HG03460 (cell line): ENCODE measurements around the gene TLE5.
"Not testable (repeated sequence)": the region's sequence is repeated elsewhere in the genome, so short reads cannot be mapped to it uniquely, and the experiment has no call there.

Source experiments
- ATAC-seq: cut with Tn5 transposase; IDR thresholded peaks from one replicate; pipeline ENCODE4 v1.9.1; 2021; ENCODE audit not compliant: unreplicated experiment

TLE5 gene

DNA sequence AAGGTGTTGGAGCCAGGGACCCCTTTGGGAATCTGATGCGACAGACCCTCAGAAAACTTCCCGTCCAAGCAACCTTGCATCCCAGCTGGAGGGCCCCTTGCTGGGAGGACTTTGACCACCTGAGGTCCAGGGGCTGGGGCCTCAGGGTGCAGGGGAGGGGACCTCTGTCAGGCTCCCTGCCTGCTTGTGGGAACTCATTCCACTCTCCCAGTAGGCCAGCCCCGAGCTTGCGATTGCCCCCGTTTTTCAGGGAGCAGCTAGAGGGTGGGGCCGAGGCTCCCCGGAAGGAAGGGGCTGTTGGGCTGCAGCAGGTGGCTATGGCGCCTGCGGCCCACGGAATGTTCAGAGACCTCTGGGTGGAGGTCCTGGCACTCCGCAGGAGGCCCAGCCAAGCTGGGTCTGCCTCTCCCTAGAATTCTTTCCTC is 34.6 kb upstream of the TLE5 start:
- no peak for ATAC-seq

DNA sequence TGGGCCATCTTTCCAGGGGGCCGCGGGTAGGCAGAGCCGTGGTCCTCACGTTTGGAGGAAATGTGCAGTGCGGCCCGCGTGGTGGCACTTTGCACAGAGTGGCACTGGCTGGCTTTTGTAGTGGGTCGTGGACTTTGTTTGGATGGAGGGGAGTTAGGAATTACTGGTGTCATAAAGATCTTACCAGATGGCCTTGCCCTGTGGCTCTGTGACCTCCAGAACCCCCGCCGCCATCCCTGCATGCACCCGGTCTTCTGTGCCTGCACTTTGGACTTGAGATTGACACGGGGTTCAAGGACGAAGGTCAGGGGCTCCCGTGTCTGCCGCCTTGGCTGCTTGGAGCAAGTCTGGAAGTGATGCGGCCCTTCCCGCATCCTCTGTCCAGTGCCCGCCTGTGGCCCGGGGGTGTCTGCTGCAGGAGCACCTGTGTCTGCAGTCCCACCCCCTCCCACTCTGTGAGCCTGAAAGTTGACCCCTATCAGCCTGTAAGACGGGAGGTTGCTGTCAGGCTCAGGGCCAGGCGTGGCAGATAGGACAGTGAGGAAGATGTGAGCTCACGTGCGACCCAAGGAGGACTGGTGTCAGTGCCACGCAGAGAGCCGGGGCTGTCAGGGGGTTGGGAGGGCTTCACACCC is 34.1 kb upstream of the TLE5 start:
- no peak for ATAC-seq

DNA sequence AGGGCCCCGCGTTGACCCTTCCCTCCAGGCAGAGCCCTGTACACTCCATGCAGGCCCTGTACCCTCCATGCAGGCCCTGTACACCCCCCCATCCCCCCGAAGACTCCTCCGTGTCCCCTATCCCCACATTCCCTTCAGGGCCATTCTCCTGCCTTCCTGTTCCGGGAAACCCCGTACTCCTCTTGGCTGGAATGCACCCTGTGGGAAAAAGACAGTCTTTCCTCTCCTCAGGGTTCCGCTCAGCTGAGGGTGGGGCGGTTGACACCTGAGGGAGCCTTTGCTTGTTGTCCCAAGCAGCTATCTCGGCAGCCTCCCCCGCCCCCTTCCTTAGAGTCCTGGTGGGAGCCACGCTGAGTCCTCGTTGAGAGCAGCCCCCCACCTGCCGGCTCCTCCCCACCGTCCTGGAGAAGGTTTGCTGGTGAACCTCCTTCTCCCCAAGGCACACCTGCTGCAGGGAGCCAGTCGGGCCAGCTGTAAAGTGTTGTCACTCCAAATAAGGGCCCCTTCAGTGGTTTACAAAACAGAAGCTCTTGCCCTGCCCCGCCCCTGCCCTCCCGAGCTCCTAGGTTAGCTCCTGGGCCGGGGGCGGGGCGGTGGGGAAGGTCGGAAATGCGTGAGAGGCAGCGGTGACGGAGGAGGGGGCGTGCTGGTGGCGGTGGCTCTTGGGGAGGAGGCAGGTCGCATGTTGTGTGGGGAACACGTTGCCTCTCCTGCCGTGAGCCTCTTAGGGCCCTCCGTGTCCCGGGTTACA is 33.3 kb upstream of the TLE5 start:
- no peak for ATAC-seq

DNA sequence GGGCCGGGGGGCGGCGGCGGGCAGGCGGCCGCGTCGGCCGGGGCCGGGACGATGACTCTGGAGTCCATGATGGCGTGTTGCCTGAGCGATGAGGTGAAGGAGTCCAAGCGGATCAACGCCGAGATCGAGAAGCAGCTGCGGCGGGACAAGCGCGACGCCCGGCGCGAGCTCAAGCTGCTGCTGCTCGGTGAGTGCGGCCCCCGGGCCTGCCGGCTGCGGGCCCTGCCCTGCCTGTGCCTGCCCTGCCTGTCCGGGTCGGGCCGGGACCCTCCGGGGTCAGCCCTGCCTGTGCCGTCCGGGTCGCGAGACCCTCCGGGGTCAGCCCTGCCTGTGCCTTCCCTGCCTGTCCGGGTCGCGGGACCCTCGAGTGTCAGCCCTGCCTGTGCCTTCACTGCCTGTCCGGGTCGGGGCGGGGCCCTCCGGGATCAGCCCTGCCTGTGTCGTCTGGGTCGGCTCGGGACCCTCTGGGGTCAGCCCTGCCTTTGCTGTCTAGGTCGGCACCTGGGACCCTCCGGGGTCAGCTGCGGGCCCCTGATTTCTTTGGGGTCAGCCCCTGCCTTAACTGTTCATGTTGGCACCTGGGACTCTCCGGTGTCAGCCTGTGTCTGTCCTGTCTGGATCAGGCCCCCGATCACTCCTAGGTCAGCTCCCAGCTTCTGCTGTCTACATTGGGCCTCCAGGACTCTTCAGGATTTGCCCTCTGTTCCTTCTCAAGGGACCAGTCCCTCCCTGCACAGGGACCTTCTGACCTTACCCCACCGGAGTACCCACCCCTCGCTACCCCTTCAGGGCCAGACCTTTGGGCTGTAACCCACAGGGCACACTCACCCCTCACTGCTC is 32.5 kb upstream of the TLE5 start:
- ATAC-seq = no peak

DNA sequence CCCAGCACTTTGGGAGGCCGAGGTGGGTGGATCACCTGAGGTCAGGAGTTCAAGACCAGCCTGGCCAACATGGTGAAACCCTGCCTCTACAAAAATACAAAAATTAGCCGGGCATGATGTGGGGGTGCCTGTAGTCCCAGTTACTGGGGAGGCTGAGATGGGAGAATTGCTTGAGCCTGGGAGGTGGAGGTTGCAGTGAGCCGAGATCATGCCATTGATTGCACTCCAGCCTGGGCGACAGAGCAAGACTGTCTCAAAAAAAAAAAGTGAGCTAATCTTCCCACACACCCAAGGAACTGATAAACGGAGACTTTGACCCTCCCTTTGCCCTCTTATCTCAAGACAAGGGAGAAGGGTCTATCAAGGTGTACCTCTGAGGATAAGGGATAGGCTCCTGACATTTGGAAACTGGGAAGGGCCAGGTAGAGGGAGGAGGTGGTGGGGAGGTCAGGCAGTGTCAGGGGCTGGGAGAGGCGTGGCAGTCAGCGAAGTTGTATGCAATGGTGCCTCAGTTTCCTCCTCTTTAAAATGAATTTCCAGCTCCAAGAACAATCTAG is 27.1 kb upstream of the TLE5 start:
- not testable (repeated sequence) for ATAC-seq

DNA sequence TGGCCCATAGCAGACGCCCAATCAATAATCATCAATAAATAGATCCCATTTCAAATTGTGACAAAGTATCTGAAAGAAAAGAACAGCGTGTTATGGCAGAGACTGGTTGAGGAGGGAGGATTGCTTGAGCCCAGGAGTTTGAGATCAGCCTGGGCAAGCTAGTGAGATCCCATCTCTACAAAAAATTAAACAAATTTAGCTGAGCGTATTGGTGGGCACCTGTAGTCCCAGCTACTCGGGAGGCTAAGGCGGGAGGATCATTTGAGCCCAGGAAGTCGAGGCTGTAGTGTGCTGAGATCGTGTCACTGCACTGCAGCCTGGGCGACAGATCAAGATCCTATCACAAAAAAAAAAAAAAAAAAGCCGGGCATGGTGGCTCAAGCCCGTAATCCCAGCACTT is 25.5 kb upstream of the TLE5 start:
- ATAC-seq = no peak

DNA sequence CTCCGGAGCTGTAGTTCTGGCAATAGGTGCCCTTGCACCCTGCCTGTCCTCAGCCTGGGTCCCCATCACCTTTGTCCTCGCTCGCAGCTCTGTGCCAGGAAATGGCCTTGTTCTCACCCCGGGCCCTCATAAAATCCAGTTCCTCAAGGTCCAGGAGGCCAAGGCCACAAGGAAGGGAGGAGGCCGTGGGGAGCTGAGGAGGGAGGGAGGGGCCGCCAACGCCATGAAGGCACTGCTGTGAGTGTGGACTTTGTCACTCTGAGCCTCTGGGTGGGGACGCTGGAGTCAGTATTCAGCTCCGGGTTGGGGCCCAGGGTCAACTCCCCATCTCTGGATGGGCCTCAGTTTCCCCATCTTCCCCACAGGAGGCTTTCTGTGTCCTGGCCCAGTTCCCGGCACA is 22.6 kb upstream of the TLE5 start:
- ATAC-seq = no peak

DNA sequence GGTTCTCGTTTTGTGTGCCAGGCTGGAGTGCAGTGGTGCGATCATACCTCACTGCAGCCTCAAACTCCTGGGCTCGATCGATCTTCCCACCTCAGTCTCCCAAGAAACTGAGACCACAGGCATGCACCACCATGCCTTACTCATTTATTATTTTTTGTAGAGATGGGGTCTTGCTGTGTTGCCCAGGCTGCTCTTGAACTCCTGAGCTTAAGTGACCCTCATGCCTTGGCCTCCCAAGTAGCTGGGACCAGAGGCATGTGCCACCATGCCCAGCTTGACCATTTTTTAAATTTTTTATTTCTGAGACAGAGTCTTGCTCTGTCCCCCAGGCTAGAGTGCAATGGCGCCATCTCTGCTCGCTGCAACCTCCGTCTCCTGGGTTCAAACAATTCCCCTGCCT is 21.7 kb upstream of the TLE5 start:
- no peak for ATAC-seq

DNA sequence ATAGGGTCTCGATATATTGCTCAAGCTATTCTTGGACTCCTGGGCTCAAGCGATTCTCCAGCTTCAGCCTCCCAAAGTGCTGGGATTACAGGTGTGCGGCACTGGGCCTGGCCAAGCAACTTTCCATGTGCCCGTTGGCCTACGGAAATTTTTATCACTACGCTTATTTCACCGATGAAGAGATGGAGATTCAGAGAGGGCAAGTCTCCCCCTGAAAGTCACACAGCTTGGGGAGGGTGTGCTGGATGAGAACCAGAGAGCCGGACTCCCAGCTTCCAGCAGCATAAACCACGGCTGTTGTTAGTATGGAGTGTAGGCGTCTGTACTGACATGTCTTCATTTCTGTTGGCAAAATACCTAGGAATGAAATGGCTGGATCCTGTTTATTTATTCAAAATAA is 20.0 kb upstream of the TLE5 start:
- no peak for ATAC-seq

DNA sequence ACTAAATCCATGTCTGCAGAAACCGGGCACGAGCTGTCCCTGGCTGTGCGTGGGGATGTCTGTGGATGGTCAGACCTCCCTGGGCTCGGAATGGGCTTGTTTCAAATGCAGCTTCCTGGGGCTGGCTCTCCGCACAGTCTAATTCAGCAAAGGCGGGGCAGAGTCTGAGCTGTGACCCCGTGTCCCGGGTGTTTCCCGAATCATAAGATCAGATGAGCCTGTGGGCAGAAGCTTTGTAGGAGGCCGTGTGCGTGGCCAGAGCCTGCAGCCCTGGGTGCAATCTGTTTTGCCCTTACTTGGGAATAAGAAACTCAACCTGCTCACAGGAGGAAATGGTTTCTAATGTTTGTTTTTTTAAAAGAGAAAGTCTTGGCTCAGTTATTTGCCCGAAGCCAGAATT is 18.0 kb upstream of the TLE5 start:
- ATAC-seq = no peak

DNA sequence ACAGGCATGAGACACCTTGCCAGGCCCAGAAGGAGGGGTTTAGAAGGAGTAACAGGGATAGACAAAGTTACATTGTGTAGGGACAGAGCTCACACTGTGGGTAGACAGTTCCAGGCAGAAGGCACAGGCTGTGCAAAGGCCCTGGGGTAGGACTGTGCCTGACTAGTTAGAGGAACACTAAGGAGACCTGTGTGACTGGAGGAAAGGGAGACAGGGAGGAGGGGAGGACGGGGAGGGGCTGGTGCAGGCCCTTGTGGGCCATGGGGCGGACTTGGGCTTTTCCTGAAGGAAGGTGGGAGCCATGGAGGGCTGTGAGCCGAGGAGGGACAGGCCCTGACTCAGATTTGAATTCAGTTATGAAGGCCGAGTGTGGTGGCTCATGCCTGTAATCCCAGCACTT is 17.3 kb upstream of the TLE5 start:
- ATAC-seq = no peak

DNA sequence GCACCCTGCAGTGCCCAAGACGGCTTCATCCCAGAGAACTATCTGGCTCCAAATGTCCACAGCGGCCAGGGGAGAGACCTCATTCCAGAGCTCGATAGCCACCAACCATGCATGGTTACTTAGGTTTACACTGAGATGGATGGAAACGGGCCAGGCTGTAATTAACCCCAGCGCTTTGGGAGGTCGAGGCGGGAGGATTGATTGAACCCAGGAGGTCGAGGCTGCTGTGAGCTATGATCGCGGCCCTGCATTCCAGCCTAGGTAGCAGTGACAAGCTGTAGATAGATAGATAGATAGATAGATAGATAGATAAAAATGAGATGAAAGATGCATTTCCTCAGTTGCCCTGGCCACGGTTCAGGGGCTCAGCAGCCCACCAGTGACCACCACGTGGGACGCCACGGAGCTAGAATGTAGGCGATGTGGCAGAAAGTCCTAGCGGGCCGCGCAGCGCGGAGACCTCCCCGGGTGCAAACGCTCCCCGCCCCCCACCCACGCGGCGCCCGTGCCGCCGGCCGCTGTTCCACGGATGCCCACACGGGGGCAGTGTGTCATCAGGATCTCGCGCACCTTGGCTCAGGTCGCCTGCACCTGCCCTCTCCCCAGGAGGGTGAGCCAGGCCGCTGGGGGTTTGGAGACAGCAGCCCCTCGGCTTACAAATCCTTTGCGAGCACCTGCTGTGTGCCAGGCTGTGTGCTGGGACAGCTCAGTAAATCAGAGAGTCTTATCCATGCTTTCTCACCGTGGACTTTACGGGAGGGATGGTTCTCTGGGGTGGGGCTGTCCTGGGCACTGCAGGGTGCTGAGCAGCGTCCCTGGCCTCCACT is 13.5 kb upstream of the TLE5 start:
- no peak for ATAC-seq

DNA sequence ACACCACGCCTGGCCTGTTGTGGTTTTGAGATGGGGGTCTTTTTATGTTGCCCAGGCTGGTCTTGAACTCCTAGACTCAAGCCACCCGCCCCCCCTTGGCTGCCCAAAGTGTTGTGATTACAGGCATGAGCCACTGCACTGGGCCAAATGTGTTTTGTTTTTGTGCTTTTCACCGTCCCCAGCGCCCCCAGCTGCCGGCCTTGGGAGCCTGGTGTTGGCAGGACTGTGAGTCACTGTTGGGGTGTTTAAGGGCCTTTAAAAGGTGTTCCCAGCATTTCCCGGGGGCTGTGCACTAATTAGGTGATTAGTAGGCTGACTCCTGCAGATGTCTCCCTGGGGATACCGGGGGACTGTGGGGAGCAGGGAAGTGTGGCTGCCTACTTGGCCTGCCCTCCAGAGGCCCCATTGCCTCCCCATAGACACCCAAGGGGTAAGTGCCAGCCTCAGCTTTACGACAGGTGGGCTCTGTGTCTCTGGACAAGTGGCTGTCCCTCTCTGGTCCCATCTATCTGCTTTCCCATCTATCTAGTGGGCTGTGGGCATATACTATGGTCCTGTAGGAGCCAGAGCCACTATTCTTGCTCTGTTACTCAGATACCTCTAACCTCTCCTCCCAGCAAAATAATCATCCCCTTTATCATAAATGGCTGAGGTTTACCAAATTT is 11.8 kb upstream of the TLE5 start:
- ATAC-seq = no peak

DNA sequence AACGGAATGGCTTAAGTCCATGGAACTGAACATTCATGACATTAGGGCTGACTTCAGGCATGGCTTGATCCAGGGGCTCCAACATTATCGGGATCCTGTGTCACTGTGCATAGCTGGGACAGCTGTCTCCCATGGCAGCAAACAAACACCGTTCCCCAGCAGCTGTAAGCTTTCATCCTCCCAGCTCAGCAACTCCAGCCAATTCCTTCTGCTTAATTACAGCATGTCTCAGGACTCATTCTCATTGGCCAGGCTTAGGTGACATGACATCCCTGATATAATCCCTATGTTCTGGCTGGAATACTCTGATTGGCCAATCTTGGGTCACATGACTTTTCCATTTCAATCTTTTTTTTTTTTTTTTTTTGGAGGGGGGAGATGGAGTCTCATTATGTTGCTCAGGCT is 10.9 kb upstream of the TLE5 start:
- no peak for ATAC-seq

DNA sequence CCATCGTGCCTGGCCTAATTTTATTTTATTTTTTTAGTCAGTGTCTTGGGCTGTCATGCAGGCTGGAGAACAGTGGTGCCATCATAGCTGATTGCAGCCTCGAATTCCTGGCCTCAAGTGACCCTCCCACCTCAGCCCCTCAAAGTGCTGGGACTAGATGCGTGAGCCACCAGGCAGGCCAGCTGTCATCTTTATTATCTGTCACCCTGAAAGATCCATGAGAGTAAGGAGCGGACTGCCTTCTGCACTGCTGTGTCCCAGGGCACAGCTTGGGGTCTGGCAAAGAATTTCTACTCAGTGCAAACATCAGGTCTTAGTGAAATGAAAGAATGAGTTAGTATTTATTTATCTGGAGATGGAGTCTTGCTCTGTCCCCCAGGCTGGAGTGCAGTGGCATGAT is 9.5 kb upstream of the TLE5 start:
- ATAC-seq = no peak

DNA sequence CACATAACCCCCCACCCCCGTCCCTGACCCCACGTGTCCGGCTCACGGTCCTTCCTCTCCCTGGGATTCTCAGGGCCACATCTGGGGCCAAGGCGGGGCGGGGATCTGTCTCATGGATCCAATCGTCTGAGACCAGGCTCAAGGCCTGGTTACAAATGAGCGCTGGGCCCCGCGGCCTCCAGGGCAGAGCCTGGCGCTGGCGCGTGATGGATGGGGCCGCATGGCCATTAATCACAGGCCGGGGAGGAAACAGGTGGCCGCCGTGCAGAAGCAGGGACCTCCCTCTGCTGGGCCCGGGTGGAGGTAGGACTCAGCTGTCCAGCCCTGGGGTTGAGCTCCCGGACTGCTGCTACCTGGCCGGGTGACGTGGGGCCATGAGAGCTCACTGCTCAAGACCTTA is 5.8 kb upstream of the TLE5 start:
- no peak for ATAC-seq

DNA sequence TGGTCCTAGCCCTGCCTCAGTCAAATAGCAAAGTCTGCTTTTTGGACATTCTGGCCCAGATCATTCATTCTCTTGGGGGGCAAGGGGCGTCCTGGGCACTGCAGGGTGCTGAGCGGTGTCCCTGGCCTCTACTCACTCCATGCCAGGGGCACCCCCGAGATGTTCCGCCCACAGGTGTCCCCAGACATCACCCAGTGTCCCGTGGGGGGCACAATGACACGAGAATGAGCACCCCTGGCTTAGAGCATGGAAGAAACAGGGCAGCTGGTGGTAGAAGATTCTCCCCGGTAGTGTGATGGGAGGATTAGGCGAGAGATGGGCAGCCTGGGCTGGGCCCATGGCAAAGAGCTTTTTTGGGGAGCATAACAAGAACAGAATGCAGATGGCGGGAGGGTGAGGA is 5.3 kb upstream of the TLE5 start:
- no peak for ATAC-seq

DNA sequence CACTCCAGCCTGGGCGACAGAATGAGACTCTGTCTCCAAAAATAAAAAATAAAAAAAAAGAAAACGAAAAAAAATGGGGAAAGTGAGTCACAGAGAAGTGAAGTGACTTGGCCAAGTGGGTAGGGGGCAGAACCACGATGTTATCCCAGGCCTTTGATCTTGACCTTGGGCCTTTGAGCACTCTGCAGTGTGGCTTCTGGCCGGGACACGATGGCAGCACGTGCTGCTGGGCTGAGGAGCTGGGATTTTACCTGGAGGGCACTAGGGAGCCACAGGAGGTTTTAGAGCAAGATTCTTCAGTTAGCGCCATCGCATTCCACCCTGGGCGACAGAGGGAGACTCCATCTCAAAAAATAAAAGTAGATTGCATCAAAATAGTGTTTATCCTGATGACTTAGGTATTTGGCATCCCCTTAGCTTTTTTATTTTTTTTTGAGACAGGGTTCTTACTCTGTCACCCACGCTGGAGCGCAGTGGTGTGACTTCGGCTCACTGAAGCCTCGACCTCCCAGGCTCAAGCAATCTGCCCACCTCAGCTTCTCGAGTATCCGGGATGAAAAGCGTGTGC is 4.3 kb upstream of the TLE5 start:
- no peak for ATAC-seq

DNA sequence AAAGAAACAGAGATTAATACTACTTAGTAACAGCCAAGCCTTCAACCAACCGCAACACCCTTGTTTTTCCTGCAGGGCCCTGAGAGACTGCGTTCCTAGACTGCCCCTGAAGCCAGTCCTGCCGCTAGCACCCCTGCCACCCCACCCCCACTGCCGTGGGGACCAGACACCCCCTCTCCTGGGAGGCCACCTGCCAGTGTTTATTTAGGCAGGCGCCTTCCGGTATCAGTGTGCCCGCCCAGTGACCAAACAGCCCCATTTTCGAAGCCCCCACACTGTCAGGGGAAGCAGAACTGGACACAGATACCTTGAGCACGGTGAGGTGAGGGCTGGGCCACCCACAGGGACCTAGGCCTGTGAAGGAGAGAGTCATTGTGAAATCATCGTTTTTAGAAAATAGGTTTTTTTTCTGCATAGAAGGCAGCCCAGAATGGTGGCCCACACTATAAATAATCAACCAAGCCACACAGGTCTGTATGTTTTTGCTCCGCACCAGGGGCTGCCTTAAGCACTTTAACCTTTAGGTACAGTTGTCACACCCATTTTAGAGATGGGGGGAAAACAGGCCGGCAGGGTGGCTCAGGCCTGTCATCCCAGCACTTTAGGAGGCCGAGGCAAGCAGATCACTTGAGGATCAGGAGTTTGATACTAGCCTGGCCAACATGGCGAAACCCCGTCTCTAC is 3.5 kb upstream of the TLE5 start:
- peak; percentile 62 for ATAC-seq

DNA sequence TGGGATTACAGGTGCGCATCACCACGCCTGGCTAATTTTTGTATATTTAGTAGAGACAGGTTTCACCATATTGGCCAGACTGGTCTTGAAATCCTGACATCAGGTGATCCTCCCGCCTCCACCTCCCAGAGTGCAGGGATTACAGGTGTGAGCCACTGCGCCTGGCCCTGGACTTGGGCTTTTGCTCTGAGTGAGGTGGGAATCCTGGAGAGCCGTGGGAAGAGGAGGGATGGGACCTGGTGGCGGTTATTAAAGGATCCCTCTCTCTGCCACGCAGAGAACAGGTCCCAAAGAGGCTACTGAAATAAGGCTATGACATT is 1.7 kb upstream of the TLE5 start:
- ATAC-seq = no peak
